GM12801 (cell line): ENCODE data around the gene EBF3.

Experiments
- TF ChIP-seq, protein P1 (sequence below): IDR thresholded peaks from one replicate; pipeline ENCODE4 v1.5.1; 2011; ENCODE audit warnings: control low read depth; ENCODE audit not compliant: insufficient read length; ENCODE audit errors: extremely low read depth

EBF3 gene

DNA sequence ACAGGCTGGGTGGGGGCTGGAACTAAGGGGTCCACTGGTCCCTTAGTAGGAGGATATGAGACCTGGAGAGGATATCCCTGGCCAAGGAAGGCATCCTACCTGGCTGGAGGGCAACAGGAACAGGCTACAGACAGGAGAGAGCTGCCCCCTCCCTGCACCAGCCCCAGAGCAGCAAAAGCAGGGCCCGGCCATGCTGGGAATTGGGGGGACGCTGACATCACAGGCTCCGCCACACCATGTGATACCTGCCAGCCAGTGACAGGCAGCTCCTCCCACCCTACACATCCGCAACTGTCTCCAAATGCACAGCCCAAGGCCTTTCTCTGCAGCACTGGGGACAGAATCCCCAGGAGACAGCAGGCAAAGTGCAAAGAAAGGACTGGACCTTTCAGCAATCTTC, 100.0 kb downstream of the EBF3 start:
- TF ChIP-seq, protein P1, sequence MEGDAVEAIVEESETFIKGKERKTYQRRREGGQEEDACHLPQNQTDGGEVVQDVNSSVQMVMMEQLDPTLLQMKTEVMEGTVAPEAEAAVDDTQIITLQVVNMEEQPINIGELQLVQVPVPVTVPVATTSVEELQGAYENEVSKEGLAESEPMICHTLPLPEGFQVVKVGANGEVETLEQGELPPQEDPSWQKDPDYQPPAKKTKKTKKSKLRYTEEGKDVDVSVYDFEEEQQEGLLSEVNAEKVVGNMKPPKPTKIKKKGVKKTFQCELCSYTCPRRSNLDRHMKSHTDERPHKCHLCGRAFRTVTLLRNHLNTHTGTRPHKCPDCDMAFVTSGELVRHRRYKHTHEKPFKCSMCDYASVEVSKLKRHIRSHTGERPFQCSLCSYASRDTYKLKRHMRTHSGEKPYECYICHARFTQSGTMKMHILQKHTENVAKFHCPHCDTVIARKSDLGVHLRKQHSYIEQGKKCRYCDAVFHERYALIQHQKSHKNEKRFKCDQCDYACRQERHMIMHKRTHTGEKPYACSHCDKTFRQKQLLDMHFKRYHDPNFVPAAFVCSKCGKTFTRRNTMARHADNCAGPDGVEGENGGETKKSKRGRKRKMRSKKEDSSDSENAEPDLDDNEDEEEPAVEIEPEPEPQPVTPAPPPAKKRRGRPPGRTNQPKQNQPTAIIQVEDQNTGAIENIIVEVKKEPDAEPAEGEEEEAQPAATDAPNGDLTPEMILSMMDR, result no peak

DNA sequence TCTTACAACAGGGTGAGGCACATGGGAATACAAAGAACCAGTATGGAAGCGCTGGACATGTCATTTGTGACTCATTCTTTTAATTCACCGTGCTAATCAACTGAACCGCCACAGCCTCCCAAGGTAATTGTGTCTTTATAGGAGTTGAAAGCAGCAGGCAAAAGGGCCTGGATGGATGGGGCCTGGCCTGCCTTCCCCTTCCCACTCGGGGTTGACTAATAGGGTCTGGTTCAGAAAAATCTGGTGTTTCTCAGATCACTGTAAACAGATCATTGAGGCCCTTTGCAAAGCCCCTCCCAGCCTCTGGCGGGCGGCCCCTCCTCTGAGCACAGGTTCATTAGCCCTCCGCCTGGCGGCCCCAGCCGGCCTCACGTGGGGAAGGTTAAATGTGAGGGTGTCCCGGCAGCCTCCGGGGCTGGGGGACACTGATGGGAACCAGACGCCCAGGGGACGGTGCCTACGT, 100.8 kb downstream of the EBF3 start:
- TF ChIP-seq, protein P1, result no peak

DNA sequence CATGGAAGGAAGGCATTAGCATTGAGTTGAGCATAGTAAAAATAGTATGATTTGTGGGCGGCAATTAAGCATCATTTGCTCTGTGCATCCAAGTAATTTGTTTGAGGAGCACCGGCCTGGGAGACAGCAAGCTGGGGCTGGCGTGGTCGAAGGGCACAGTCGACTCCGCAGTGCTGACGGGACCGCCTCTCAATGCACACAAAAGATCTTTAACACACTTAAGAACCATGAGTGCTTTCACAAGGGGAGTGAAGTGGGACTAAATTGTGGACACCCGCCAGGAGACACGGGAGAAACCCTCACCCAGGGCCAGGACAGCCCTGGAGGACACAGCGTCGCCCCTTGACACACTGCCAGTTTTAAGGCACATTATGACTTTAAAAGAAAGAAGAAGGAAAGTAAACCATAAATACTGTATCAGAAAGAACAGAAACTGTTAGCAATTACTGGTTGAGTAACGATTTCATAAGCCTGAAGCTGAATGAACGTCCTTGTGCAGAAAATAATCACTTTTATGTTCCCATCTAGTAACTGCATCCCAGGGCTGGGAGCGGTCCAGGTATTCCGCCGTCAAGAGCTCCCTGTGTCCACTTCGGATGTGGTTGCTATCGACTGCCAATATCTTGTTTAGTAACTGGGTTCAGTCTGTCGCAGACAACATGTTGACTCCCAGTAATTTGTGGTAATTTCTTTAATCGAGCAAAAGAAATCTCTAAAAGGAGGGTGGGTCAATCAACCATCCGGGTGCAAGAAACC, 102.1 kb downstream of the EBF3 start:
- TF ChIP-seq, protein P1, result no peak

DNA sequence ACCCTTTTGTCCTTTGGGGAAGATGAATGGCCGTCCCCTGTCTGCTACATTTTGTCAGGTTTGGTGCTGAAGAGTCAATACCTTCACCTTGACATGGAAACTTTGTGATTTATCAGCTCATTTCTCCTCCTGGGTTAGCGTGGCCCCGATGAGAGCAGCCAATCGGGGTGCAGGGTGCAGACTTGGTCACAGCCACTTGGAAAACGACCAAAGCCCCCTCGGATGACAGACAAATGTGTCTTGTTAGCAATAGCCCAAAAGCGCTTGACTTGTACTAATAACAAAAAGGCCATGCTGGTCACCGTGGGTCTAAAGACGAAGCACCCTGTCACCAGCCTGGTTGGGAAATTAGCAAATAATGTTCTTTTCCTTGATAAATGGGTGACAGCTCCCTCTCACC, 103.7 kb downstream of the EBF3 start:
- TF ChIP-seq, protein P1, result no peak

DNA sequence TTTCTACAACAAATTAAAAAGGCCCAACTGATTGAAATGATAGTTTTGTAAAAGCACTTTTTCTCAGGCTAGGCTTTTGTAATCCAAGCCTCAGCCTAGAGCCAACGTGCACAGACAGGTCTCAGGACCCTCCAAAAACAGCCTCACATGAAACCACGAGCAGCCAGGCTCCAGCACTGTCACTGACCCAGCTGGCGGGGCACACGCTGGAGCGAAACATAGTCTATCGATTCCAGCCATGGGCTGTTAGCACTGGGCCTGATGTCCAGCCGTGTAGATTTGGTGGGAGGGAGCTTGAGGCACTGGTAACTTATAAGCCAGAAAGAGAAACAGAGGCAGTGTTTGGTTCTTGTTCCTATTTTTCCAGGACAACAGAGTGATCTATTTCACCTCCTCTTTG, 104.5 kb downstream of the EBF3 start:
- TF ChIP-seq, protein P1, result no peak

- TF ChIP-seq, protein P1, result no peak
These were observed 106.7 kb downstream of the EBF3 start for GRCh38 chr10:129857242-129857960.

GRCh38 chr10:129855836-129856563, 108.1 kb downstream of the EBF3 start:
- TF ChIP-seq, protein P1, result no peak
